K562 (cell line): ENCODE data around the gene MOAP1. TPM values are rescaled to one million over a fixed set of nuclear protein-coding genes. Genes with fewer than 3 reads are reported as not detected.

Source experiments
- ATAC-seq: fragments of 200-7000 bp; cut with Tn5 transposase; 3 replicates; pipeline ENCODE4 v1.9.1; 2020; ENCODE audit warnings: moderate library complexity
- BruUV-seq: library from RNA; stranded (reverse); fragments of 400-500 nt; replicated peaks from 2 replicates; lab custom pipeline; 2021; lab: Mats Ljungman, UMichigan
- CTCF ChIA-PET: fragments of 300-600 bp; formaldehyde crosslinking; extraction: SDS; loops from one replicate; lab custom pipeline; 2021; ENCODE audit warnings: low intra/inter-chr PET ratio; lab: Yijun Ruan, JAX
- POLR2A ChIA-PET: fragments of 300-600, 350-650 bp; sonication (Branson Sonifier 250); formaldehyde crosslinking; extraction: SDS; loops from one replicate; lab custom pipeline; 2021; ENCODE audit warnings: antibody characterized with exemption, inconsistent platforms; lab: Yijun Ruan, JAX
- DNase-seq, 4 experiments: peaks; one replicate each; pipeline versions ENCODE4 v3.0.0 to v3.0.0-alpha.2; 2011 to 2018; ENCODE audit warnings: low spot score in 3 of 4, mixed read lengths in 3 of 4; ENCODE audit errors: extremely low read depth in 1 of 4
- FAIRE-seq: peaks from 2 replicates; lab custom pipeline; 2011; peaks lifted over from hg19 to GRCh38; lab: Jason Lieb, UNC
- H2AFZ ChIP-seq: 2 replicates; pipeline ENCODE4 v1.6.0; 2011; ENCODE audit warnings: low read depth, low read length, control low read depth, inconsistent platforms
- H3K27ac ChIP-seq: fragments of 200-600 bp; 3 replicates; pipeline ENCODE4 v1.8.0; 2011; ENCODE audit warnings: low read depth, mild to moderate bottlenecking, control low read depth, inconsistent platforms, low read length, moderate library complexity, mixed read lengths; ENCODE audit errors: extremely low read depth
- H3K27me3 ChIP-seq, 2 experiments: fragments of 300-600 bp in 1 of 2; 2 replicates in 1 of 2; 3 replicates in 1 of 2; pipeline versions ENCODE4 v1.6.0 to v1.8.0; 2011; ENCODE audit warnings: inconsistent platforms in 2 of 2, low read length in 2 of 2, mild to moderate bottlenecking in 1 of 2, mixed read lengths in 1 of 2, moderate library complexity in 1 of 2; ENCODE audit not compliant: control insufficient read depth in 2 of 2, insufficient read depth in 2 of 2
- H3K36me3 ChIP-seq: fragments of 300-600 bp; 3 replicates; pipeline ENCODE4 v1.8.0; 2011; ENCODE audit warnings: mild to moderate bottlenecking, low read length, inconsistent platforms; ENCODE audit not compliant: control insufficient read depth, insufficient read depth
- H3K4me1 ChIP-seq, 2 experiments: fragments of 200-600 bp in 1 of 2; replicated peaks in 1 of 2; 2 replicates in 1 of 2; 3 replicates in 1 of 2; pipeline versions ENCODE4 v1.5.1 to v1.8.0; 2011; ENCODE audit warnings: inconsistent platforms in 2 of 2, low read length in 2 of 2, mild to moderate bottlenecking in 1 of 2, mixed read lengths in 1 of 2, moderate library complexity in 1 of 2; ENCODE audit not compliant: control insufficient read depth in 2 of 2, insufficient read depth in 2 of 2
- H3K4me2 ChIP-seq: 2 replicates; pipeline ENCODE4 v1.6.1; 2011; ENCODE audit warnings: low read length, control low read depth, inconsistent platforms, mixed read lengths; ENCODE audit not compliant: insufficient read depth
- H3K4me3 ChIP-seq: fragments of 200-600 bp; sonication (generic), shearing (Covaris generic); 2 replicates; pipeline ENCODE4 v1.5.1; 2016; ENCODE audit warnings: control low read depth, inconsistent platforms
- H3K79me2 ChIP-seq: fragments of 200-600 bp; 3 replicates; pipeline ENCODE4 v1.8.0; 2011; ENCODE audit warnings: low read length, inconsistent platforms; ENCODE audit not compliant: control insufficient read depth, insufficient read depth
- H3K9ac ChIP-seq, 2 experiments: 2 replicates each; pipeline versions ENCODE4 v1.6.0 to v1.6.1; 2011; ENCODE audit warnings: low read depth in 2 of 2, low read length in 2 of 2, control low read depth in 1 of 2, inconsistent platforms in 1 of 2, mild to moderate bottlenecking in 1 of 2, mixed read lengths in 1 of 2; ENCODE audit not compliant: insufficient read depth in 1 of 2
- H3K9me1 ChIP-seq: one replicate; pipeline ENCODE4 v1.6.0; 2011; ENCODE audit warnings: inconsistent platforms, mild to moderate bottlenecking, low read length, moderate library complexity; ENCODE audit not compliant: control insufficient read depth, insufficient read depth
- H3K9me3 ChIP-seq: replicated peaks from 2 replicates; pipeline ENCODE4 v1.5.1; 2011; ENCODE audit warnings: low read depth, low read length, inconsistent platforms; ENCODE audit not compliant: control insufficient read depth, insufficient read depth
- H4K20me1 ChIP-seq: replicated peaks from 2 replicates; pipeline ENCODE4 v1.6.1; 2011; ENCODE audit warnings: low read length, inconsistent platforms, mixed read lengths; ENCODE audit not compliant: control insufficient read depth, insufficient read depth
- CBX1 ChIP-seq: sonication (generic); IDR thresholded peaks from 2 replicates; pipeline ENCODE4 v1.6.1; 2016; ENCODE audit warnings: antibody characterized with exemption, low read depth, mild to moderate bottlenecking
- CBX2 ChIP-seq: fragments of 200-600 bp; sonication (generic); IDR thresholded peaks from one replicate; pipeline ENCODE4 v1.6.1; 2012; ENCODE audit warnings: mild to moderate bottlenecking, low read length, inconsistent platforms; ENCODE audit not compliant: insufficient read depth, poor library complexity, severe bottlenecking
- FOXP4 ChIP-seq: sonication (generic); formaldehyde crosslinking; IDR thresholded peaks from 2 replicates; pipeline ENCODE4 v1.8.0; 2022; ENCODE audit warnings: mild to moderate bottlenecking, missing genetic modification reagents, borderline replicate concordance
- HES1 ChIP-seq: fragments of 450-650 bp; IDR thresholded peaks from 2 replicates; pipeline ENCODE4 v1.6.1; 2016; ENCODE audit warnings: low read depth, mild to moderate bottlenecking, moderate library complexity
- SIN3B ChIP-seq: fragments of 450-650 bp; IDR thresholded peaks from 2 replicates; pipeline ENCODE4 v1.6.1; 2017; ENCODE audit warnings: low read depth, mild to moderate bottlenecking, moderate library complexity
- SMAD4 ChIP-seq: fragments of 250-450 bp; sonication (Bioruptor Pico); conservative IDR thresholded peaks from 2 replicates; pipeline ENCODE4 v1.8.0; 2021; ENCODE audit warnings: inconsistent platforms, mild to moderate bottlenecking, moderate library complexity
- ZBTB12 ChIP-seq: fragments of 250-450 bp; sonication (Bioruptor Pico); IDR thresholded peaks from 2 replicates; pipeline ENCODE4 v1.4.0; 2020
- ZBTB8A ChIP-seq: fragments of 450-650 bp; IDR thresholded peaks from 2 replicates; pipeline ENCODE4 v1.6.1; 2018; ENCODE audit warnings: mild to moderate bottlenecking, moderate library complexity; ENCODE audit not compliant: partially characterized antibody
- ZNF146 ChIP-seq: IDR thresholded peaks from one replicate; pipeline ENCODE4 v1.6.1; 2018; ENCODE audit warnings: missing compliant biosample characterization; ENCODE audit not compliant: unreplicated experiment
- ZNF395 ChIP-seq: fragments of 200-800 bp; sonication (Bioruptor generic); IDR thresholded peaks from 2 replicates; pipeline ENCODE4 v1.6.1; 2017; ENCODE audit warnings: missing genetic modification characterization, missing compliant biosample characterization
- WGBS: fragments of 100-300 bp; shearing (Covaris generic); methylation state at CpG from one replicate; pipeline ENCODE4 v1.1.6; 2016; ENCODE audit warnings: low coverage, mixed read lengths; ENCODE audit not compliant: insufficient coverage; ENCODE audit errors: missing lambda C conversion rate; 5-methylcytosine and 5-hydroxymethylcytosine counted together
- in situ Hi-C: fragments of 300-500 bp; cut with MboI; formaldehyde crosslinking; loops from 4 replicates; pipeline ENCODE4 v1.15.0; 2018; ENCODE audit warnings: inconsistent platforms, mixed read lengths
- intact Hi-C: fragments of 100-400 bp; cut with micrococcal nuclease; formaldehyde crosslinking; loops from 2 replicates; pipeline ENCODE4 v1.14.2; 2022
- polyA plus RNA-seq, 8 experiments: library from polyadenylated mRNA; depleted of rRNA in 4 of 8; stranded (reverse) in 5 of 8; unstranded in 3 of 8; fragments of >200 nt; fragmentation: Nextera tagmentation in 2 of 8; fragmentation: Illumina TruSeq in 1 of 8; extraction: Ambion mirVana in 2 of 8; extraction: Trizol in 1 of 8; gene quantifications; 2 replicates each; pipeline versions ENCODE4 v1.2.1 to v1.2.3, GENCODE V29; 2011 to 2014; ENCODE audit warnings: inconsistent platforms in 1 of 8, missing spikeins in 1 of 8
- total RNA-seq, 7 experiments: library from RNA; depleted of rRNA in 6 of 7; stranded (reverse); fragments of >200 nt in 6 of 7; fragmentation: Illumina TruSeq in 2 of 7; extraction: Trizol in 2 of 7; gene quantifications; 2 replicates each; pipeline versions ENCODE4 v1.2.1 to v1.2.3, GENCODE V29; 2011 to 2021; ENCODE audit warnings: low replicate concordance in 1 of 7

The MOAP1 gene
- total and polyA plus RNA-seq, 9 of the 15 experiments (the other 6 are each of a cell fraction or from before 2014, with no cell fraction given) = 1.5 to 14.4 (median 6.0) TPM

DNA sequence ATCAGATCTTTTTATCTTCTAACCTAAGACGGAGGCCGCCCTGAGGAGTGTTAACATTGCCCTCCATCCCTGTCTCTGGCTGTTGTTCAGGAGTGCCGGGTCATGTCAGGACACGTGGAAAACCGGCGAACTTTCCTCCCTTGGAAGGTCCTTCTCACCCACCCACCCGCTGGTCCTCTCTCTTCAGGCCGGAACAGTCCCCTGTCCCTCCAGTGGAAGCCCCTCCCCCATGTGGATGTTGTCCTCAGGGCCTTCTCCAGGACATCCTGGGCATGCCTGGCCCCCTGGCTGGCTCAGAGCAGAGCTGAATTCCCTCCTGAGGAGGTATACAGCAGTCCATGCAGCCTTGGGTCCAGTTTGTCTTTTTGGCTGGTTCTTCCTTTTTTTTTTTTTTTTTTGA, 48.7 kb downstream of the MOAP1 start:
- Histone ChIP-seq H3K36me3 (no peaks in the 10 kb centered on the region), H3K4me1 (peaks cover 3 to 7% of the 10 kb centered on the region in 2 experiments; a peak in 3 of 5 replicates), H4K20me1 (no peaks in the 10 kb centered on the region), H3K27me3 (no peaks in the 10 kb centered on the region), H3K9me1 (no peaks in the 10 kb centered on the region), H3K9me3 (no peaks in the 10 kb centered on the region), H3K9ac (no peak overlapping the region), H3K4me2 (no peak overlapping the region), H2AFZ (no peak overlapping the region), H3K79me2 (no peaks in the 10 kb centered on the region), H3K27ac (no peak overlapping the region), H3K4me3 (no peak overlapping the region)
- no peak for TF ChIP-seq CBX1
- DNase-seq = no peak
- POLR2A ChIA-PET = interaction anchor here (0.6 kb wide), 1 partner anchor 235 kb away, joined by 3 read pairs; no protein-coding TSS in a partner anchor
- BruUV-seq = no TSS peak
- CTCF ChIA-PET = interaction anchor here (3.9 kb wide), 1 partner anchor 23 kb away, joined by 22 read pairs; no protein-coding TSS in a partner anchor
- 31% methylated on average over 5 of the region's 8 CpGs for WGBS
- ATAC-seq = no peak
- no peak for FAIRE-seq
- in situ Hi-C loops (no loop called here), intact Hi-C loops (no loop called here)

GRCh38 chr14:93135399-93135798, 49.3 kb downstream of the MOAP1 start:
- Histone ChIP-seq H3K4me3 (no peak overlapping the region), H4K20me1 (no peaks in the 10 kb centered on the region), H3K27ac (no peak overlapping the region), H3K9ac (no peak overlapping the region), H3K4me1 (peaks cover 3 to 7% of the 10 kb centered on the region in 2 experiments; a peak in 3 of 5 replicates), H3K36me3 (no peaks in the 10 kb centered on the region), H3K4me2 (no peak overlapping the region), H3K27me3 (no peaks in the 10 kb centered on the region; a peak in 1 of 5 replicates), H3K9me1 (no peaks in the 10 kb centered on the region), H3K79me2 (no peaks in the 10 kb centered on the region), H2AFZ (no peak overlapping the region), H3K9me3 (no peaks in the 10 kb centered on the region)
- intact Hi-C loops = no loop called here
- ChIA-PET CTCF (no interaction called here), POLR2A (no interaction called here)
- no peak for ATAC-seq
- no peak for DNase-seq
- BruUV-seq = no TSS peak
- FAIRE-seq = no peak
- in situ Hi-C loops = no loop called here
- WGBS = 44% methylated on average over 5 of the region's 5 CpGs
- no peak for TF ChIP-seq ZNF146 (CRISPR knock-in tag)
- TF ChIP-seq ZBTB8A = no peak
- no peak for TF ChIP-seq SIN3B
- no peak for TF ChIP-seq FOXP4 (CRISPR knock-in tag)
- TF ChIP-seq ZNF395 = no peak
- TF ChIP-seq SMAD4 (CRISPR knock-in tag) = no peak
- TF ChIP-seq HES1 = no peak
- TF ChIP-seq ZBTB12 (CRISPR knock-in tag) = no peak
- TF ChIP-seq CBX2 = no peak
